ENCODE measurements around the gene MRAP. TPM values are rescaled to one million over a fixed set of nuclear protein-coding genes. Genes with fewer than 3 reads are reported as not detected.
A peak's percentile ranks its signal among the peaks of the same experiment; 100 is the strongest.

MRAP gene
- total RNA-seq, 1 experiment from 2014 or later: not detected

- Histone ChIP-seq H3K36me3 (peaks cover 73% of the 10 kb centered on the region), H3K27me3 (no peaks in the 10 kb centered on the region), H3K4me3 (no peak overlapping the region), H3K4me1 (peaks cover 5% of the 10 kb centered on the region), H3K27ac (no peak overlapping the region), H3K9me3 (replicated peaks) (no peaks in the 10 kb centered on the region)
- no peak for DNase-seq
Observed at GRCh38 chr21:32338209-32338921, 39.7 kb downstream of the MRAP start.

- Histone ChIP-seq H3K4me1 (peaks cover 5% of the 10 kb centered on the region), H3K27ac (no peak overlapping the region), H3K36me3 (peaks cover 76% of the 10 kb centered on the region), H3K4me3 (no peak overlapping the region), H3K27me3 (no peaks in the 10 kb centered on the region), H3K9me3 (replicated peaks) (no peaks in the 10 kb centered on the region)
- DNase-seq: peak in 1 of 2 experiments; percentile 47
Observed at GRCh38 chr21:32340863-32341848, 42.5 kb downstream of the MRAP start.

- Histone ChIP-seq H3K4me3 (no peak overlapping the region), H3K9me3 (replicated peaks) (no peaks in the 10 kb centered on the region), H3K27ac (no peak overlapping the region), H3K27me3 (no peaks in the 10 kb centered on the region), H3K4me1 (no peaks in the 10 kb centered on the region), H3K36me3 (peaks cover 91% of the 10 kb centered on the region)
- DNase-seq: no peak
Observed at GRCh38 chr21:32346951-32347350, 48.3 kb downstream of the MRAP start.

DNA sequence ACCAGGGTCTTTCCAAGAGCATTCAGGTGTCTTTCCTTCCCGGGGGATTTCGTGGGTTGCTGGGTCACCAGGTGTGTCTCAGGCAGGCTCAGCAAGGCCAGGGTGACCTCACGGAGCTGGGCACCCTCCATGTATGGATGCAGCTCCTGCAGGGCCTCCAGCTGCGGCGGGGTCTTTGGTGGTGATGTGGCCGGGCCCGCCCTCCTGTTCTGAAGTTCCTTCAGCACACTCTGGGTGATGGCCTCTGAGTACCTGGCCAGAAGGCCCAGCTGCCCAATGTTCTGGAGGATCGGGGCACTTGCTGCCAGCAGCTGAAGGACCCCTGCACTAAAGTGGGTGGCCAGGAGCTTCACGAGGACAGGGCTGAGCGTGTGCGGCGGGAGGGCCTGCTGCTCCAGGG lies 48.7 kb downstream of the MRAP start:
- H3K4me1 ChIP-seq: no peaks in the 10 kb centered on the region

GRCh38 chr21:32347977-32348376 lies 49.3 kb downstream of the MRAP start:
- DNase-seq: no peak
- H3K27me3 ChIP-seq: no peaks in the 10 kb centered on the region
- no peaks in the 10 kb centered on the region for H3K4me1 ChIP-seq
- H3K36me3 ChIP-seq: peaks cover 96% of the 10 kb centered on the region
- H3K4me3 ChIP-seq: no peak overlapping the region
- H3K27ac ChIP-seq: no peak overlapping the region
- no peaks in the 10 kb centered on the region for H3K9me3 ChIP-seq (replicated peaks)

More for the DNA sequence above, 48.7 kb downstream of the MRAP start:
- H3K36me3 ChIP-seq: peaks cover 93% of the 10 kb centered on the region
- no peak overlapping the region for H3K4me3 ChIP-seq
- DNase-seq: no peak
- no peaks in the 10 kb centered on the region for H3K9me3 ChIP-seq (replicated peaks)
- no peaks in the 10 kb centered on the region for H3K27me3 ChIP-seq
- H3K27ac ChIP-seq: no peak overlapping the region

DNA sequence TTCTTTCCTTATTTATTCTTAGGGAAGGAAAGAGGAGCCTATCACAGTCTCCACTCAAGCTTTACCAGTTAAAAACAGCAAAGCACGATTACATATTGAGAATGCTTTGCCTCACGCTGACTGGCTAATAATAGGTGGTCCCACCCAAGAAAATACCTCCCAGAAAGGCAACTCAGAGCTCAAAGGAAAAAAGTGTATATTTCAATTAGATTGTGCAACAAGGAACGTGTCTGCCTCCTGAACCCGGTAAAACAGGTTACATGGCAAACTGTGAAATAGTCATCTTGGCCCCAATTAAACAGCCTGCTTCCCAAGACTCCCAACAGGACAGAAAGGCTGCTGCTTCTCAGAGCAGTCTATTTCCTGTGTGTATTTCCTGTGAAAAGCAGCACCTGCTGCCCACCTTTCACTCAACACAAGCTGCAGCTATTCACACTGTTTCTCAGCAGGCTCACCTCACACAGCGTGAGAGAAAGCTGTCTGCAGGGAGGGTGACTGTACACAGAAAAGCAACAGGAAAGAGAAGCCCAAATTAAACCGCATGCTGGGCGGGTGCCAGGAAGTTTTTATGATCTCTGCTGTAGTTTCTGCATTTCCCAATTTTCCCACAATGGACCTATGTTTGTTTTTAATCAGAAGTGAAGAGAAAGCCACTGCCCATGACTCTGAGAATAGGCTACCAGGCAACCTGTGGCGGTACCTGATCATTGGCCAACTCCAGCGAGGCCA lies 50.1 kb downstream of the MRAP start:
- H3K4me1 ChIP-seq: no peaks in the 10 kb centered on the region
- H3K9me3 ChIP-seq (replicated peaks): no peaks in the 10 kb centered on the region
- H3K4me3 ChIP-seq: no peak overlapping the region
- H3K36me3 ChIP-seq: peaks cover 96% of the 10 kb centered on the region
- DNase-seq: no peak
- H3K27ac ChIP-seq: no peak overlapping the region
- no peaks in the 10 kb centered on the region for H3K27me3 ChIP-seq

DNA sequence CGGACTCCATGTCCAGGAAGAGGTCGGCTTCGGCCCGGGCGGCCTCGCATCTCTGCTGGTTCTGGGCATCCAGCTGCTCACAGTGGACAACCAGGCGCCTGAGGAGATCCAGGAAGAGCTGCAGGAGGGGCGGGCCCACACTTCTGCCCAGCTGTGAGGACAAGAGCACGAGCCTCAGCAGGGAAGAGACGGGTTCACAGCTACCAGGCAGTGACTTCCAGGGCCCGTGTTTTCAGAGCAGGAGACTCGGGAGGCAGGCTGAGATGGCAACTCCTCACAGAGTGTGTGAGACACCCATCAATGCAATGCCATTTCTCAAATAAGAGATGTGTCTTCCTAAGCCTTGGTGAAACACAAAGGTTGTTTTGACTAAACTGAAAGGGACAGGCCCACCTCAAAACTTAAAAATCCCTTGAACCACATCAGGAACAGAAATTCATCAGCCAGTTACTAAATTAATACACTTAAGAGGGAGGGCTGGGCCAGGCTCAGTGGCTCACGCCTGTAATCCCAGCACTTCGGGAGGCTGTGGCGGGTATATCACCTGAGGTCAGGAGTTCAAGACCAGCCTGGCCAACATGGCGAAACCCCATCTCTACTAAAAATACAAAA lies 50.8 kb downstream of the MRAP start:
- H3K9me3 ChIP-seq (replicated peaks): no peaks in the 10 kb centered on the region
- no peak overlapping the region for H3K4me3 ChIP-seq
- H3K36me3 ChIP-seq: peaks cover 96% of the 10 kb centered on the region
- H3K4me1 ChIP-seq: no peaks in the 10 kb centered on the region
- no peaks in the 10 kb centered on the region for H3K27me3 ChIP-seq
- no peak for DNase-seq
- no peak overlapping the region for H3K27ac ChIP-seq

- Histone ChIP-seq H3K9me3 (replicated peaks) (no peaks in the 10 kb centered on the region), H3K27ac (no peak overlapping the region), H3K4me3 (no peak overlapping the region), H3K36me3 (peaks cover 96% of the 10 kb centered on the region), H3K4me1 (no peaks in the 10 kb centered on the region), H3K27me3 (no peaks in the 10 kb centered on the region)
- DNase-seq: no peak
Observed at GRCh38 chr21:32350211-32350980, 51.7 kb downstream of the MRAP start.

DNA sequence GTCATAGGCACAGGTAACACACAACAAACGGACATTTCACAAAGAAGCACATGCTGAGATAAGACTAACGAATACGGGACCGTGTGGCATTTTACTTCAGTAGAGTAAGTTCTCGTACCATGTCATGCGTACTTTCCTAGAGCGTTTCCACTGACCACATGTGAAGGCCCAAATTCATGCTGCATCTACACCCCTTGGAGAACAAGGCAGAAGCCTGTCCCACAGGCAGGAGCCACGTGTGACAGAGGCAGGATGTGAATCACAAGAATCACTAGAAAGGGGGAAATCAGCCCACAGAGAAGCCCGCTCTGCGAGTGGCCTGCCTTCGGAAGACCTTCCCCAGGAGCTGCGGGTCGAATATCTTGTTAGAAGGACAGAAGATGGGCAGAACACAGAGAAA lies 52.3 kb downstream of the MRAP start:
- H3K4me3 ChIP-seq: no peak overlapping the region
- no peak overlapping the region for H3K27ac ChIP-seq
- H3K9me3 ChIP-seq (replicated peaks): no peaks in the 10 kb centered on the region
- no peak for DNase-seq
- no peaks in the 10 kb centered on the region for H3K27me3 ChIP-seq
- peaks cover 95% of the 10 kb centered on the region for H3K36me3 ChIP-seq
- H3K4me1 ChIP-seq: no peaks in the 10 kb centered on the region

DNA sequence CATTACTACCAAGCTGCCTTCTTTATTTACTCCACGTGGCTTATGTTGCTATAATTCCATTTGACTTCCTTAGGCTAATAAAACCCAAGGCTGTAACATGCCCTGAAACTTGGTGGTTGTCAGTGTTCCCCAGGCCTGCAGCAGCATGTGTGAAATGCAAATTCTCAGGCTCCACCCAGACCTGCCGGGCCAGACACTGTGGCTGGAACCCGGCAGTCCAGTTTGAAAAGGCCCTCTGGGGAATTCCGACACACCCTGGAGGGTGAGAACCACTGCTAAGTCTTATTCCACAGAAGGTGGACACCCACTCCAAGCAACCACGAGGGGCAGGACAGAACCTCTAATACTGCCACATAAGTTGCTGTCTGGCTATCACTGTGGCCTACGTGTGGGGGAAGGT lies 52.8 kb downstream of the MRAP start:
- Histone ChIP-seq H3K4me1 (no peaks in the 10 kb centered on the region), H3K27ac (no peak overlapping the region), H3K27me3 (no peaks in the 10 kb centered on the region), H3K9me3 (replicated peaks) (no peaks in the 10 kb centered on the region), H3K4me3 (no peak overlapping the region), H3K36me3 (peaks cover 94% of the 10 kb centered on the region)
- no peak for DNase-seq

DNA sequence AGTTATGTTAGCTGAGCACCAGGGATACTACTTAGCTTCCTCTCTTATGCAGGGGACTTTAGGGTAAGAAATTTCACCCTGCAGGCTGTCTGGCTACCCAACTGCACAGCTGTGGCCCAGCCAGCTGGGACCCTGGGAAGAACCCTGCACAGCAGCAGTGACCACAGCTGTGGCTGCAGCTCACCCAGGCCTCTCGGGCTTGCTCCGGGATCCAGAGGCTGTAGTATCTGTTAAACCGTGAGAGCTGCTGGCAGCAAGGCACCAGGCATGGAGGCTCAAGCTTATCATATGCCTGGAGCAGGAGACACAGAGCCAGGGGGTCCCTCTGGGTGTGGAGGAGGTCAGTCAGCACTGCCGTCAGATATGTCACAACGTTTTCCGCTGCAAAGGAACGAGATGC lies 53.9 kb downstream of the MRAP start:
- Histone ChIP-seq H3K36me3 (peaks cover 92% of the 10 kb centered on the region), H3K4me1 (no peaks in the 10 kb centered on the region), H3K9me3 (replicated peaks) (no peaks in the 10 kb centered on the region), H3K27me3 (no peaks in the 10 kb centered on the region), H3K4me3 (no peak overlapping the region), H3K27ac (no peak overlapping the region)
- peak in 1 of 2 experiments; percentile 11 for DNase-seq

GRCh38 chr21:32353002-32353711 lies 54.5 kb downstream of the MRAP start:
- Histone ChIP-seq H3K4me3 (no peak overlapping the region), H3K27me3 (no peaks in the 10 kb centered on the region), H3K4me1 (no peaks in the 10 kb centered on the region), H3K27ac (no peak overlapping the region), H3K36me3 (peaks cover 92% of the 10 kb centered on the region), H3K9me3 (replicated peaks) (no peaks in the 10 kb centered on the region)
- no peak for DNase-seq

DNA sequence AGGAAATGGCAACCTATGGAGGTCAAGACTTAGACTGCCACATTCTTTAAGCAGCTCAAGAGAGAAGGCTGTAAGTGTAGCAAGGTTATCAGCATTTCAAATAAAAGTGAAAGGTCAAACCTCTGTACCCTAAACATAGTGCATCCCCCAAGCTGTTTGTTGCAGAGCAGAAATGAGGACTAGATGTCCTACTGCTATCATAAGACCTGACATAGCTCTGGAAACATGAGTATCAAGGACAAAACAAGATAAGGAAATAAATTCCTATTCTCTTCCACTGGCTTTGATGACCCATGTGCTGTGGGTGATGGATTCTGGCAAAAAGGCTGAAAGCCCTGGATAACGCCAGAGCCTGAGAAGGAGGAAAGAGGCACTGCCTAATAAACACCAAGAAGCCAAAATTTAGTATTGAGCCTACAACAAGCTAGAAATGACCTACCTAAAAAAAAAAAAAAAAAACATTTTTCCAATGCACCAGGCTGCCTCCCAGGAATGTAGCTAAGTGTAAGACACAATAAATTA lies 58.3 kb downstream of the MRAP start:
- Histone ChIP-seq H3K27ac (no peak overlapping the region), H3K4me1 (no peaks in the 10 kb centered on the region), H3K27me3 (no peaks in the 10 kb centered on the region), H3K4me3 (no peak overlapping the region), H3K36me3 (peaks cover 94% of the 10 kb centered on the region), H3K9me3 (replicated peaks) (no peaks in the 10 kb centered on the region)
- DNase-seq: no peak

All from SJCRH30 (cell line).